Right lobe of liver (tissue), 6 donors: Measurements from ENCODE around the gene ESYT1. TPM values are rescaled to one million over a fixed set of nuclear protein-coding genes. Genes with fewer than 3 reads are reported as not detected.
A peak's percentile ranks its signal among the peaks of the same experiment; 100 is the strongest.

Experiments used
- ATAC-seq, 4 donors: fragments of 200-7000 bp; cut with Tn5 transposase; one replicate each; pipeline ENCODE4 v1.9.1; 2020; ENCODE audit warnings: mild to moderate bottlenecking in 4 of 4, moderate library complexity in 4 of 4
- DNase-seq, 3 donors: peaks; one replicate each; pipeline ENCODE4 v3.0.0-alpha.2; 2020
- H3K27ac ChIP-seq, 3 donors: fragments of 200-600 bp; one replicate each; pipeline ENCODE4 v1.8.0; 2022
- H3K27me3 ChIP-seq, 2 donors: fragments of 200-600 bp; one replicate each; pipeline ENCODE4 v1.8.0; 2022
- H3K36me3 ChIP-seq, 4 donors: fragments of 200-600 bp; sonication (generic) in 1 of 4; one replicate each; pipeline versions ENCODE4 v1.5.1 to v1.8.0; 2017 to 2022; ENCODE audit warnings: control low read depth in 1 of 4
- H3K4me1 ChIP-seq, 4 donors: fragments of 200-600 bp; sonication (generic) in 1 of 4; one replicate each; pipeline versions ENCODE4 v1.5.1 to v1.8.0; 2017 to 2022; ENCODE audit warnings: control low read depth in 1 of 4
- H3K4me3 ChIP-seq, 3 donors: fragments of 200-600 bp; one replicate each; pipeline ENCODE4 v1.8.0; 2022
- H3K9me3 ChIP-seq, 4 donors: fragments of 200-600 bp; sonication (generic) in 1 of 4; one replicate each; pipeline versions ENCODE4 v1.5.1 to v1.8.0; 2017 to 2022; ENCODE audit warnings: control low read depth in 1 of 4
- POLR2A ChIP-seq: fragments of 450-650 bp; IDR thresholded peaks from one replicate; pipeline ENCODE4 v1.6.1; 2017; ENCODE audit warnings: antibody characterized with exemption, mild to moderate bottlenecking
- WGBS: methylation state at CpG from one replicate; pipeline ENCODE4 v1.1.6; 2018; ENCODE audit warnings: low coverage, low lambda C conversion rate; ENCODE audit not compliant: insufficient coverage; ENCODE audit errors: missing lambda C conversion rate; 5-methylcytosine and 5-hydroxymethylcytosine counted together
- intact Hi-C, 2 donors: fragments of 100-400 bp; cut with DNase I; formaldehyde crosslinking; loops; one replicate each; pipeline versions ENCODE4 v1.11.2 to v1.14.1; 2022
- total RNA-seq, 6 experiments: library from RNA; depleted of rRNA in 2 of 6; stranded (reverse); fragments of >200 nt in 2 of 6; fragmentation: NEBNext Ultra II Directional in 3 of 6; extraction: Animal tissue kit (Norgen Biotek cat#: 25700) in 3 of 6; gene quantifications; one replicate each; pipeline versions ENCODE4 v1.1.0 to v1.2.4, GENCODE V29; 2016 to 2023
- TF ChIP-seq, protein P1 (sequence below), 4 donors: fragments of 200-600 bp in 3 of 4; fragments of 450-650 bp in 1 of 4; IDR thresholded peaks; one replicate each; pipeline versions ENCODE4 v1.5.1 to v1.8.0; 2016 to 2022; ENCODE audit warnings: antibody characterized with exemption in 4 of 4, mild to moderate bottlenecking in 2 of 4
- donor health status: DM: no; HTN: yes; CAD: no.
- donor health status: DM: no; HTN: no; CAD: no.
- donor health status: DM: no; HTN: no; CAD: no.
- donor health status: DM: no; HTN: yes; CAD: no.
- donor health status: DM: no; HTN: yes; CAD: no.

ESYT1 gene
- total RNA-seq, 6 experiments from 2014 or later = 56.5 to 117 (median 70.3) TPM

DNA sequence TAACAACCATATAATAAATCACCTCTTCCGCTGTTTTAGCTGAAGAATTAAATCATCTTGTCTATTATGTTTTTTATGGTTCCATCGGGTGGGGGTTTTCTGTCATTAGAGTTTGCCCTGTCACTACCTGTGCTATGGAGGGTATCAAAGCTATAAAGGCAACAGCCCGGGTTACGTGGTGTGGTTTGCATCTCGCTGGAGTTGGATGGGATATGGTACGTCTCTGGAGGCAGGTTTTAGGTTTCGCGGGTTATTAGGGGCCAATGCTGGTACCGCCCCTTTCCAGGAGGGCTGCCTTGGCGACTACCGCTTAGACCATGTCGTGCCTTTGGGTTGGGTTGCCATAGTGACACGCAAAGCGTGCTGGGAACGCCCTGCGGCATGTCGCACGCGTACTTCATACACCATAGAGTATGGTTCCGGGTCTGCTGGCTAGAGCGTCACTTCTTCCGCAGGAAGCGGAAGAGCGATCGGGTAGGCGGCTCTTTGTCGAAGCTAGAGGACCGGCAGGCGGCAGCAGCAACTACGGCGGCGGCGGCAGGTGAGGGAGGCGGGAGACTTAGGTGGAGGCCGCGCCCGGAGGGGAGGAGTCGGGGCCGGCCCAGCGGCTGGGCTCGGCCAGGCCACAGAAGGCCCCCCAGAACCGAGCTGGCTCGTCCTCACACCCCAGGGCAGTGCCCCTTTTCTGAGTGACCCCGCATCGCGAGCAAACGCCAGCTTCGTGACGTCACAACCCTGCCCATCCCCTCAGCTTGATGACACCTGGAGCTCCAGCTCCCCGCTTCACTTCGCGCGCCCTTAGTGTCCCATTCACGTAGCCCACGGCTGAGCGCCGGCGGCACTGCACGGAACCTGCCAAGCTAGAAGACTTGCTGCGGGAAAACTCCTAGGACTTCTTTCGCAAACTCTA is 10.0 kb upstream of the ESYT1 start, which contains the start of gene ZC3H10:
Gene ZC3H10 (plus strand): TSS at position 489 of the 910 bp plus-strand sequence. CDS start 2,297 bp downstream, outside the sequence.
- H3K4me3 ChIP-seq = peak within 1 kb of the TSS; percentile 58 to 95 (median 74)
- H3K27me3 ChIP-seq = no peaks in the 10 kb centered on the region
- H3K36me3 ChIP-seq = peaks cover 0 to 7% (median 2%) of the 10 kb centered on the region in 4 donors
- ATAC-seq (peak; percentile 71 to 83 (median 74)), DNase-seq (peak; percentile 98 to 99 (median 99))
- intact Hi-C loops = no loop called here
- H3K4me1 ChIP-seq = peaks cover 0 to 42% (median 19%) of the 10 kb centered on the region in 4 donors
- H3K9me3 ChIP-seq = no peaks in the 10 kb centered on the region
- under 1% methylated on average over 20 of the region's 61 CpGs for WGBS
- peak; percentile 90 for TF ChIP-seq POLR2A
- TF ChIP-seq, protein P1, sequence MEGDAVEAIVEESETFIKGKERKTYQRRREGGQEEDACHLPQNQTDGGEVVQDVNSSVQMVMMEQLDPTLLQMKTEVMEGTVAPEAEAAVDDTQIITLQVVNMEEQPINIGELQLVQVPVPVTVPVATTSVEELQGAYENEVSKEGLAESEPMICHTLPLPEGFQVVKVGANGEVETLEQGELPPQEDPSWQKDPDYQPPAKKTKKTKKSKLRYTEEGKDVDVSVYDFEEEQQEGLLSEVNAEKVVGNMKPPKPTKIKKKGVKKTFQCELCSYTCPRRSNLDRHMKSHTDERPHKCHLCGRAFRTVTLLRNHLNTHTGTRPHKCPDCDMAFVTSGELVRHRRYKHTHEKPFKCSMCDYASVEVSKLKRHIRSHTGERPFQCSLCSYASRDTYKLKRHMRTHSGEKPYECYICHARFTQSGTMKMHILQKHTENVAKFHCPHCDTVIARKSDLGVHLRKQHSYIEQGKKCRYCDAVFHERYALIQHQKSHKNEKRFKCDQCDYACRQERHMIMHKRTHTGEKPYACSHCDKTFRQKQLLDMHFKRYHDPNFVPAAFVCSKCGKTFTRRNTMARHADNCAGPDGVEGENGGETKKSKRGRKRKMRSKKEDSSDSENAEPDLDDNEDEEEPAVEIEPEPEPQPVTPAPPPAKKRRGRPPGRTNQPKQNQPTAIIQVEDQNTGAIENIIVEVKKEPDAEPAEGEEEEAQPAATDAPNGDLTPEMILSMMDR (IDR thresholded peaks at IDR 0.05) = peak; percentile 22 to 61 (median 60)
- H3K27ac ChIP-seq = peak within 1 kb of the TSS; percentile 81 to 88 (median 82)

DNA sequence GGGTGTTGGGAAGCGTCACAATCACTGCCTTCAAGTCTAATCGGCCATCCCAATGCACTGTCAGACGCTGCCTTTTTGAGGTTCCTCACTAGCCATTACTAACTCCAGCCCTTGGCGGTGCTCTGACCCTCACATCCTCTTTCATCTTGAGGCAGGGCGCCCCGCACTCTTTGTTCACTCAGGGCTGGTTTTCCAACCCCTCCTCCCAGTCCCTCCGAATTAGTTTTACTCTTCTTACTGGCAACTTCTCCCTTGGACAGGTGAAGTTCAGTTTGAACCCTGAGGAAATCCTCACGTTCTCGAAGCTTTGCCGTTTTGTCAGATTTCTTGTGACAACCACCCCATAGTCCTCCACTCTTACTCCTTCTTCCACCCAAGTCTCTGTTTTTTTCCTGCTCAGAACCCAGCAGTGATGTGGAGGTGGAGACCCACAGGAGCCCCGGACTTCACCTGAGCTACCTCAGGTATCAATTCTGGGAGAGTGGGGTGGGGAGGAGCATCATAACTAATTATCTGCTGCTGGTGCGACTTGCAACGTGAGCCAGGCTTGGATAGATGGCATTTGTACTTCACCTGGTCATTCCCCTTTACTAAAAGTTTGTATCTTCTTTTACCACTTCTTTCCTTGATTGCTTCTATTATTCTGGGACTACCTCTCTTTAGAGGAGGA is 9.2 kb upstream of the ESYT1 start:
- intact Hi-C loops = no loop called here
- no peak for TF ChIP-seq POLR2A
- TF ChIP-seq, protein P1 (IDR thresholded peaks at IDR 0.05) = no peak
- Histone ChIP-seq H3K27me3 (no peaks in the 10 kb centered on the region), H3K9me3 (no peaks in the 10 kb centered on the region), H3K4me1 (peaks cover 0 to 50% (median 19%) of the 10 kb centered on the region in 4 donors), H3K4me3 (peak overlapping the region; percentile 56 to 95 (median 74)), H3K36me3 (no peaks in the 10 kb centered on the region), H3K27ac (peak overlapping the region; percentile 75 to 84 (median 82))
- WGBS = 3% methylated on average over 11 of the region's 13 CpGs
- peak in 1 of 4 donors; percentile 0 for ATAC-seq
- no peak for DNase-seq

GRCh38 chr12:56119361-56119796 is 8.7 kb upstream of the ESYT1 start:
- no peaks in the 10 kb centered on the region for H3K36me3 ChIP-seq
- ATAC-seq (peak; percentile 43 to 61 (median 50)), DNase-seq (peak; percentile 66 to 89 (median 79))
- 0% methylated on average over 2 of the region's 2 CpGs for WGBS
- no peaks in the 10 kb centered on the region for H3K27me3 ChIP-seq
- TF ChIP-seq POLR2A = no peak
- TF ChIP-seq, protein P1 (IDR thresholded peaks at IDR 0.05) = peak; percentile 79 to 90 (median 82)
- H3K9me3 ChIP-seq = no peaks in the 10 kb centered on the region
- peak overlapping the region; percentile 75 to 84 (median 82) for H3K27ac ChIP-seq
- H3K4me1 ChIP-seq = peaks cover 0 to 53% (median 19%) of the 10 kb centered on the region in 4 donors
- peak overlapping the region in 2 of 3 donors; percentile 74 to 95 for H3K4me3 ChIP-seq
- intact Hi-C loops = no loop called here

- Histone ChIP-seq H3K4me3 (no peak overlapping the region), H3K27me3 (no peaks in the 10 kb centered on the region), H3K9me3 (no peaks in the 10 kb centered on the region), H3K36me3 (no peaks in the 10 kb centered on the region), H3K27ac (peak overlapping the region; percentile 19 to 82 (median 75)), H3K4me1 (peaks cover 0 to 53% (median 19%) of the 10 kb centered on the region in 4 donors)
- no peak for ATAC-seq
- intact Hi-C loops = no loop called here
- TF ChIP-seq, protein P1 (IDR thresholded peaks at IDR 0.05) = no peak
- TF ChIP-seq POLR2A = no peak
- WGBS = 81% methylated on average over 17 of the region's 17 CpGs
- DNase-seq = no peak
Measured at GRCh38 chr12:56120158-56120846, 7.8 kb upstream of the ESYT1 start.
